NCI-H1436 (cell line): Measurements from ENCODE around the gene FBXO27.
"Not testable (repeated sequence)": the region's sequence is repeated elsewhere in the genome, so short reads cannot be mapped to it uniquely, and the experiment has no call there.

ENCODE experiments used
- DNase-seq: peaks from one replicate; lab custom pipeline; 2025; lab: John Stamatoyannopoulos, UW

The FBXO27 gene

GRCh38 chr19:39032063-39032918 lies at the start of gene FBXO27:
Gene FBXO27 (minus strand): TSS chr19:39032549. CDS start chr19:39032227, 322 bp downstream.
- no peak for DNase-seq

- no peak for DNase-seq
Observed at GRCh38 chr19:39080431-39080830, 48.1 kb upstream of the FBXO27 start.

DNA sequence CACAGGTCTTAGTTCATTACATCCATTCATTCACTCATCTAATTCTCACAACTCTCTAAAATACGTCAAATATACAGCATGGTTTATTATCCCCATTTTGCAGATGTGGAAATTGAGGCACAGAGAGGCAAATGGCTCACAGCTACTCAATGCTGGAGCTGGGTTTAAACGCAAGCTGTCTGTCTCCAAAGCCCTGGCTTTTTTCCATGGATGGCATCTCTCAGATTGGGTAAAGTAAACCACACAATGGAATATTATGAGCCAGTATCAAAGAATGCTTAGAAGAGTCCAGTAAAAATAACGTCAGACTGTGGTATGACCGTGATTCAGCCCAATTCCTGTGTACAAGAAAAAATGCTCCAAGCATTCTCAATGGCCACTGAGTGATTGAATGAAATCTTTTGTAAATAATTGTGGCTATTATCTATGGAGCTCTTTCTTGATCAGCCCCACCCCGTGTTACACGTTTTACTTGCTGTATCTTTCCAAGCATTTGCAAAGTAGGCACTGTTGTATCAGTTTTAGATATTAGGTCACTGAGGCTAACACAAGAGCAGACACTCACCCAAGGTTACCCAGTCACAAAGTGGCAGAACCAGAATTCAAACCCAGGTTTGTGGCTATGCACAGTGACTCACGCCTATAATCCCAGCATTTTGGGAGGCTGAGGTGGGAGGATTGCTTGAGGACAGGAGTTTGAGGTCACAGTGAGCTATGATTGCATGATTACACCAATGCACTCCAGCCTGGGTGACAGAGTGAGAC lies 46.3 kb upstream of the FBXO27 start:
- DNase-seq, result no peak

- DNase-seq, result no peak
Observed at GRCh38 chr19:39077323-39077722, 45.0 kb upstream of the FBXO27 start.

- no peak for DNase-seq
Observed at GRCh38 chr19:39074942-39075341, 42.6 kb upstream of the FBXO27 start.

DNA sequence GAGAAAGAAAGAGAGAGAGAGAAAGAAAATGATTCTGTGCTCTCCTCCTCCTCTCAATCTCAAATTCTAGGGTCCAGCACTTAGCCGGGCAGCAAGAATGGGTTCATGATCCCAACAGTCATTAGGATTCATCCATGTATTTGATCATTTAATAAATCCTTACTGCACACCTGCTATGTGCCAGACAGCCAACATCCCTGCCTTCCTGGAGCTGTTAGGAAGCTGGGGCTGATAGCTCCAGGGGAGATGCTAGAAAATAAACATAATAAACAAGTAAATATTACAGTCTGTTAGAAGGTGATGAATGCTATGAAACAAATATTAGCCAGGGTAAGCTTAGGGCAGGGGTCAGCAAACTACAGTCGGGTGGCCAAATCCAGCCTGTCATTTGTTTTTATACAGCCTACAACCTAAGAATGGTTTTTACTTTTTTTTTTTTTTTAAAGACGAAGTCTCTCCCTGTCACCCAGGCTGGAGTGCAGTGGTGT lies 41.9 kb upstream of the FBXO27 start:
- DNase-seq, result no peak

DNA sequence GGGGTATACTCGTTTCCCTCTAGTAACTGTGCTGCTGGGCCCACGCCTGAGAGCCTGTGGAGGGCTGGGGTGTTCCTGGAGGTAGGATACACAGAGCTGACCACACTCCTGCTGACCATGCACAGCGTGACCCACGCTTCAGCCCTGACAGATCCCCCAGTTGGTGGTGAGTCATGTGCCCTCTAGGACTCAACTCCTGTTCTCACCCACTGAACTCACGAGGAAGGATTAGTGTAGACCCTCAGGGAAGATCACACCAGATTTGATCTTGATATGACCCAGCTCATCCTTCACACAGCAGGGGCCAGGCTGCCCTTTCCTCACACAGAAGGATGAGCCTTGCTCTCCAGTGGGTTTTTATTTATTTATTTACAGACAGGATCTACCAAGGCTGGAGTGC lies 38.5 kb upstream of the FBXO27 start:
- DNase-seq, result no peak

GRCh38 chr19:39068259-39068658 lies 35.9 kb upstream of the FBXO27 start:
- DNase-seq, result not testable (repeated sequence)

- no peak for DNase-seq
Observed at GRCh38 chr19:39067104-39067503, 34.8 kb upstream of the FBXO27 start.

DNA sequence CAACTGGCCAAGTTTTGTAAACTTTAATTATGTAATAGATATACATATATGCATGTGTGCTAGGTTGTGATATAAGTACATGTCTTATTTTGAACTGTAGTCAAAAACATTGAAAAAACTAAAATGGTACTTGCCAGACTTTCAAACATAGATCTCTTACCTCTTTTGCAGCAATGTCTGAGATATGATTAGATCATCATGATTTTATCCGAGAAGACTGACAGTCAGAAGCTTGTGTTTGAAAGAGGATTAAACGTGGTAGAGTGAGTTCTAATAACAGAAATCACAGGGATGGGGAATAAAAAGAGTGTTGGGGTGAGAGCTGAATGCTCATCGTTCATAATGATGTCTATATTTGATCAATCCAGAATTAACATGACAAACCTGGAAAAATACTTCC lies 33.6 kb upstream of the FBXO27 start:
- DNase-seq, result no peak

GRCh38 chr19:39064405-39064804 lies 32.1 kb upstream of the FBXO27 start:
- DNase-seq, result no peak

GRCh38 chr19:39060171-39060570 lies 27.8 kb upstream of the FBXO27 start:
- no peak for DNase-seq

DNA sequence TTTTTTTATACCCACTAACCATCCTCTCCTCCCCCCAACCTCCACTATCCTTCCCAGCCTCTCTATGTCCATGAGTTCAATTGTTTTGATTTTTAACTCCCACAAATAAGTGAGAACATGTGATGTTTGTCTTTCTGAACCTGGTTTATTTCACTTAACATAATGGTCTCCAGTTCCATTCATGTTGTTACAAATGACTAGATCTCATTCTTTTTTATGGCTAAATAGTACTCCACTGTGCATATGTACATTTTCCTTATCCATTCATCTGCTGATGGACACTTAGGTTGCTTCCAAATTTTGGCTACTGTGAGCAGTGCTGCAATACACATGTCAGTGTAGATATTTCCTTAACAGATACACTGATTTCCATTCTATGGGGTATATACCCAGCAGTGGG lies 27.0 kb upstream of the FBXO27 start:
- DNase-seq, result no peak

DNA sequence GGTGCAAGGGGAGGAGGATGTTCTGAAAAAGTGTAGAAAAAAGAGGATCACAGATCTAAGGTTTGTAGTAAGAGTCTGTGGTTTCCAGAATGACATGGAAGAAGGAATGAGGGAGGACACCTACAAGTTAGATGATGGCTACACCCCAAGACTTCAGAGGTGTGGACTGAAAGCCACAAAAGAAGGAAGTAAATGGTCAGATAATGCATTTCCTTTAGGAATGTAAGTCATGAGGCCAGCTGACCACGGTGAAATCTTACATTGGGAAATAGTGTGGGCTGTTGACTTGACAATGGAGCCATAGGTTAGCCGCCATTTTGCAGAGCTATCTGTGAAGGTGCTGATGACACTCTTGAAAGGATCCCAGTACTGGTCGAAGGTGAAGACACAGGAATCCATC lies 25.3 kb upstream of the FBXO27 start:
- no peak for DNase-seq

- DNase-seq, result no peak
Observed at GRCh38 chr19:39054091-39054470, 21.7 kb upstream of the FBXO27 start.

GRCh38 chr19:39053276-39054090 lies 21.1 kb upstream of the FBXO27 start:
- no peak for DNase-seq

DNA sequence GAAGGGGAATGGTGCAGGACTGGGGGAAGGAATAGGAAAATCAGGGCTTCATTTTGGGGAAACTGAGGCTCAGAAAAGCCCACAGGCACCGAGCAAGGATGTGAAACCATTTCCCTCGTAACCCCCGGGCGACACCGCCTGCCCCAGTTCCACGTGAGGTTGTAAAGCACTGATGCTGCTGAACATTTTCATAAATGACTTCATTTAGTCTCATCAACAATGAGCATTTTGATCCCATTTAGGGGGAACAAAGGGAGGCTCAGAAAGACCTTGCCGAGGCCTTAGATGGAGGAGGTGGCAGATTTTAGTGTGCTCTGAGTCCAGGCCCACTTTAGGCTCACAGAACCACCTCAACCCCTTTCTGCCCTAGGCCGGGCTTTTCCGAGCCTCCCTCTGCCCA lies 20.5 kb upstream of the FBXO27 start:
- DNase-seq, result no peak

DNA sequence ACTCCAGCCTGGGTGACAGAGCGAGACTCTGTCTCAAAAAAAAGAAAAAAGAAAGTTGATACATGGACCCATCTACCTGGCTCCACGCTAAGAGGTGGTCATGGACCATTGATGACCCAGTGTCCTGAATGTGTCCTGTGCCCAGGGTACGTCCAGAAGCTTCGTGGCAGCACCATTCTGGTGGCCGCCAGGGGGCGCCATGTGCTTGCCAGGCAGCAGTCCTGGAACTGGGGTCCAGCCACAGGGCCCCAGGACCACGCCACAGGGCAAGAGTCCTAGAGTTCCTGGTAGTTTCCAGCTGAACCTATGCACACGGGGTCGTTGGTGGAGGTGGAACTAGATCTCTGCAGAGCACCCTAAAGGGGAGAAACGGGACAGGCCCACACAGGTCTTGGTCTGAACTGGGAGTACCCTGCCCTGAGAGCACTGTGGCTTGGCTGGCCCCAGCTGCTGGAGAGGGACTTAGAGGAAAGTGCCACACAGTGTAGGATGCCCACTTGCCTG lies 19.9 kb upstream of the FBXO27 start:
- DNase-seq, result peak; percentile 5

DNA sequence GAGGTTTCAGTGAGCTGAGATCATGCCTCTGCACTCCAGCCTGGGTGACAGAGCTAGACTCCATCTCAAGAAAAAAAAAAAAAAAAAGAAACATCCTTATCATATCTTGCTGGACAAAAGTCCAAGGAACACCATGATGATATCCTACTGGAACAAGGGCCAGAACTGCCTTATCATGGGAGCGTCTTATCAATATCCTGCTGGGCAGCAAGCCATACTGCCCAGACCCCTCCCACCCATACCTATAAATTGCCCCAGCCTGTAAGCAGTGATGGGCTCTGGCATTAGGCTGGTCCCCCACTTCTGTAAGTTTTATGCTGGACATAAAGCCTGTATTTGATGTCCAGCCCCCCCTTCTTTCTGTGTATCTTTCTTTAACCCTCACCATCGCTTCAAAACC lies 14.7 kb upstream of the FBXO27 start:
- no peak for DNase-seq

DNA sequence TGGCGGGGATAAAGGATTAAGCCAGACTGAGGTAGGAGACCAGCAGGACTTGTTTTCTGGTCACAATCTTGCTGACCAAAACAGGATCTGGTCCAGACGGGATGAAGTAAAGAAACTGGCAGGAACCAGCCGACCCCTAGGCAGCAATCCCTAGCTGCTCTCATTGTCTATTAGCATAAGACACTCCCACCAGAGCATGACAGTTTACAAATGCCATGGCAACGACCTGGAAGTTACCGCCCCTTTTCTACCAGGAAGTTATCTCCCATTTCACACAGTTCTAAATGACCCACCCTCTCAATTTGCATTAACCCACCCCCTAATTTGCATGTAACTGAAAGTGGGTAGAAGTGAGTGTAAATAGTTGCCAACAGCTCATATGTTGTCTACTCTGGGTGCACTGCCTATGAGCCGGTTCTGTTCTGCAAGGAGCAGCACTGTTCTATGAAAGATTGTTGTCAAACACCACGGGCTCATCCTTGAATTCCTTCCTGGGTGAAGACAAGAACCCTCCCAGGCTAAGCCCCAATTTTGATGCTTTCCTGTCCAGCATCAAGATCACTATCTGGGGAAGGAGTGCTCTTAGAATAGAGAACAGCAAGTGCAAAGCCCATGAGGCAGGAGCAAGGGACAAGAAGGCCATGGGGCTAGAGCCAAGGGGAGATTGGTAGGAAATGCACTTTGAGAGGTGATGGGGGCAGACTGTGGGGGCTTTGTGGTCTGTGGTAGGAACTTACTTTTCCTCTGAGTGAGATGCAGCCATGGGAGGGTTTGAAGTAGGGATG lies 13.9 kb upstream of the FBXO27 start:
- no peak for DNase-seq

GRCh38 chr19:39045506-39045905 lies 13.2 kb upstream of the FBXO27 start:
- no peak for DNase-seq
